Keratinocyte (primary cell): ENCODE data around the gene KCNAB2.

Experiments used
- CTCF ChIP-seq, 3 experiments: IDR thresholded peaks in 1 of 3; conservative IDR thresholded peaks in 1 of 3; optimal IDR thresholded peaks in 1 of 3; 2 replicates in 2 of 3; 3 replicates in 1 of 3; pipeline versions ENCODE3 to v1.5.1; 2011; ENCODE audit warnings: low read length in 3 of 3, mild to moderate bottlenecking in 3 of 3, moderate library complexity in 2 of 3, control low read depth in 1 of 3, inconsistent platforms in 1 of 3; ENCODE audit not compliant: insufficient read depth in 2 of 3; ENCODE audit errors: extremely low read depth in 1 of 3
- EZH2 ChIP-seq: IDR thresholded peaks from one replicate; pipeline ENCODE4 v1.6.1; 2012; ENCODE audit warnings: inconsistent platforms, mild to moderate bottlenecking, low read length, moderate library complexity

- no peak for TF ChIP-seq CTCF (optimal IDR thresholded peaks at IDR 0.05 in 1 of 3, IDR thresholded peaks at IDR 0.05 in 1 of 3, conservative IDR thresholded peaks at IDR 0.05 in 1 of 3; ENCODE audit: extremely low read depth in 1 of 3, insufficient read depth in 2 of 3, low read length in 3 of 3)
- no peak for TF ChIP-seq EZH2
Measured at GRCh38 chr1:5996641-5997270, 48.9 kb upstream of the KCNAB2 start.
